NK-92 treated with Interleukin-12 subunit alpha and Interleukin-12 subunit beta, amount 100 ng/mL, for 24 hours (cell line): Measurements from ENCODE around the gene ALAS1.
"Not testable (repeated sequence)": the region's sequence is repeated elsewhere in the genome, so short reads cannot be mapped to it uniquely, and the experiment has no call there.

Source experiments
- DNase-seq: peaks from one replicate; lab custom pipeline; 2025; lab: John Stamatoyannopoulos, UW

The ALAS1 gene

DNA sequence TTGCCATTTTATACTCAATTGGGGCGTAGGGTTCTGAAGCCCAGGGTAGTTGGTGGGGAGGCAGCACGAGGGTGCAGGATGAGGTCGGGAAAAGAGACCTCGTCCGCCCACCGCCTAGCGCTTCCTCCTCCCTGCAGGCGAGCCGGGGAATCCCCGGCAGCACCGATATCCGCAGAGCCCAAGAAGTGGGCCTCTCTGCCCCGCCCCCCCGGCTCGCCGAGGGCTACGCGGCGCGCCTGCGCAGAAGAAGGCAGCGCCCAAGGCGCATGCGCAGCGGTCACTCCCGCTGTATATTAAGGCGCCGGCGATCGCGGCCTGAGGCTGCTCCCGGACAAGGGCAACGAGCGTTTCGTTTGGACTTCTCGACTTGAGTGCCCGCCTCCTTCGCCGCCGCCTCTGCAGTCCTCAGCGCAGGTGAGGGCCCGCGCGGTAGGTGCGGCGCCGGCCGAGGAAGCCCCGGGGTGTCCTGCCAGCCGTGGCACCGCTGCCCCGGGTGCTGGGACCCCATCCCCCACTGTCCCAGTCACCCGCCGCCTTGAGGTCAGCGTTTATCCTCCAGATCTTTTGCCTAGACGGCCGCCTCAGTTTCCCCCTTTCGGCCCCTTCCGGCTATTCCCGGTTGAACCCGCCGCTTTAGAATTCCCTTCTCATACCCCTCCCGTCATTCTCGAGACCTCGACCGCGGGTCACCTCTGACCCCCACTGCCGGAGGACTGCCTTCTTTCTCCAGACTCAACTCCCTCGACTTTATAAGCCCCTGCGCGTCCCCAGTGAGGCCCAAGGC, at the start of gene ALAS1:
ALAS1 (plus strand) TSS at position 319 of the 784 bp plus-strand sequence. CDS start 1,082 bp downstream, outside the sequence.
- DNase-seq = peak; percentile 83

GRCh38 chr3:52149021-52149420, 48.9 kb upstream of the ALAS1 start:
- no peak for DNase-seq

DNA sequence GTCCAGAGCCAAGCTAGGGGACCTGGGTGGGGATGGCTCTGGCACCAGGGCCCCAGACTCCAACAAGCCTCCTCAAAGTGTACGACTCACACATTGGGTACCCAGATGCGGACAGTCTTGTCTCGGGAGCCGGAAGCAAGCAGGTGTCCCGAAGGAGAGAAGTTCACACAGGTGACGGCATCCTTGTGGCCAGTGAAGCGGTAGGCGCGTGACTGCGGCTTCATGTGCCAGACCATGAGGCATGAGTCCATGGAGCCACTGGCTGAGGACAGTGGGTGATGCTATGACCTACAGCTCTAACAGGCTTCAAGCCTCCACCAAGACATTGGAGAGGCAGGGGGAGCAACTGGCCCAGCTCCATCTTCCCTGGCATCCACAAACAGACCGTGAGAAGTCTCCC, 48.2 kb upstream of the ALAS1 start:
- no peak for DNase-seq

- no peak for DNase-seq
Observed at GRCh38 chr3:52150357-52150756, 47.6 kb upstream of the ALAS1 start.

DNA sequence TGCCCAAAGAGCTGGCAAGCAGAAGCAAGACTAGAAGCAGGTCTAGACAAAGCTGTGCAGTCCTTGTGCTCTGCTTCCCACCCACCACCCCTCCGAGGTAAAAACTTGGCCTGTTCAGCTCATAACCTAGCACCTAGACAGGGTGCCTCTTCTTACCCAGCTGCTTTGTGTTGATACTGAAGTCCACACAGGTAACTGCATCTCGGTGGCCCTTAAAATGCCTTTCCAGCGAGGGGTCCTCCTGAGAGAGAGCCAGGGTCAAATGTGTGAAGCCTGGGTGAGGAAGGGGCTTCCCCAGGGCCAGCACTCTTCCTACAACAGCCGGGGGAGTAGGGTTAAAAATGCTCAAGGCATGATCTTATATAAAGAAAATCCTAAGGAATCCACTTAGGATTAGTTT, 47.1 kb upstream of the ALAS1 start:
- no peak for DNase-seq

GRCh38 chr3:52151991-52152390, 46.0 kb upstream of the ALAS1 start:
- DNase-seq = not testable (repeated sequence)

DNA sequence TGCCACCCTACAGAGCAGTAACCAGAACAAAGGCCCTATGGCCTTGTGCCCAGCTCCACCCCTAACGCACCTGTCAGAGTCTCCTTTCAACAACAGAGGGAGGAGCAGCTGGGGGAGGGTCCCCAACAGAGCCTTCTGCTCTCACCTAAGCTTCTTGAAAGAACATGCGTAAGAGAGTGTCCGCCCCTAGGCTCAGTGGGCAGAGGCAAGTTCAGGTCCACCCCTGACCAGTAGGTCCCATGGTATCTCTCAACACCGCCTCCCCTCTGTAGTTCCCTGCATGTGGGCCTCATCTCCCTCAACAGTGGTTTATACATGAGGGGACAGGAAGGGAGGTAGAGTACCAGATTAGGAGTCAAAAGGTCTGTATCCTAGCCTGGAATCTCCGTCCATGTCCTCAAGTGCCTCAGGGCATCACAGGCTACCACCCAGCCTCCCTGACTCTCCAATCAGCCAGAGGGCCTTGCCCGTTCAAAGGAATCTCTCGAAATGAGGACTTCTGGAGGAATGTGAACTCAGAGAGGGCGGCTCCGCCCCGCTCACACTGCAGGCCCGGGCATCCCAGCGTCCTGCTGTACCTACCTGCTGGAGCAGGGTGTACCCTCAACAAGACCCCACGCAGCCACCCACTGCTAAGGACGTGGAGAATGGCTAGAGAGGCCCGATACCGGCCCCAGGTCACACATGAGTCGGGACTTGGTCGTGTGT, 44.4 kb upstream of the ALAS1 start:
- DNase-seq = no peak

DNA sequence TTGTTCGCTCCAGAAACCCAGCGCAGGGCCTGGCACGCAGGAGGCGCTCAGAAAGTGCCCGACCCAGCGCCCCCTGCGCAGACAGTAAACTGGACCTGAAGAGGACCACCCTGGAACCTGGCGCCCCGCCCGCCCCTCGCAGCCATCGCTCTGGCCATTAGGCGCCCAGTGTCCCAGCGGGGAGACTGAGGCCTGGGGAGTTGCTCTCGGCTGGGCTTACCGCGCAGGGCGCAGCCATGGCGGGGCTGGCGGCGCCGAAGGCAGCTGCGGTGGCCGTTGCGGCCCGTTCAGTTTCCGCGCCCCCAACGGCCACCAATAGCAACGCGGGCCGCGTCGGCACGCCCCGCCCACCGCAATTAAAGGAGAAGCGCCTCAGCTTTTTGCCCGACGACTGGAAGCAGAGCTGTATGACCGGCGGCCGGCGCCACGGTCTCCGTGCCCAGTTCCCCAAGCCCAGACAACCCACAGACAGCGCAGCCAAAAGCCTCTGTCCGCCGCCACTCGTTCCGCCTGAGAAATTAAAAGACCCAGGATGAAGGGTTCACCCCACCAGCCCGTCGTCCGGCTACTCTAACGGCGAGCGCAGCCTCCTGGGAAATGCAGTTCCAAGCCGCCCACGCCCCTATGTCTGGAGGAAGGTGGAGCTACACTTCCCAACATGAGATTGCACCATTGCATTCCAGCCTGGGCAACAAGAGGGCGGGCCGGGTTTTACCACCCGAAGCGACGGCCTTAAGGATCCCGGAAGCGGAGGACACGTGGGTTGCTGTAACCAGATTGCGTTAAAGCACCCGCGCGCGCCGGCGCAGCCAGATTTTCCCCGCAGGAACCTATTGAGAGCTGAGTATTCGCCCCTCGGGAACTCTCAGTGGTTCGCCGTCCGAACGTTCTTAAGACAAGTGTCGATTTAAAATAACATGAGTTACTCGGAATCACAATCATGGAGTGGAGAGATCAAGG, 43.5 kb upstream of the ALAS1 start, which contains the start of gene POC1A:
POC1A (minus strand) TSS at position 289 of the 960 bp plus-strand sequence; CDS start at position 238, 51 bp downstream.
- DNase-seq = peak; percentile 63

GRCh38 chr3:52155912-52156311, 42.0 kb upstream of the ALAS1 start:
- no peak for DNase-seq

GRCh38 chr3:52159503-52159902, 38.5 kb upstream of the ALAS1 start:
- DNase-seq = no peak

DNA sequence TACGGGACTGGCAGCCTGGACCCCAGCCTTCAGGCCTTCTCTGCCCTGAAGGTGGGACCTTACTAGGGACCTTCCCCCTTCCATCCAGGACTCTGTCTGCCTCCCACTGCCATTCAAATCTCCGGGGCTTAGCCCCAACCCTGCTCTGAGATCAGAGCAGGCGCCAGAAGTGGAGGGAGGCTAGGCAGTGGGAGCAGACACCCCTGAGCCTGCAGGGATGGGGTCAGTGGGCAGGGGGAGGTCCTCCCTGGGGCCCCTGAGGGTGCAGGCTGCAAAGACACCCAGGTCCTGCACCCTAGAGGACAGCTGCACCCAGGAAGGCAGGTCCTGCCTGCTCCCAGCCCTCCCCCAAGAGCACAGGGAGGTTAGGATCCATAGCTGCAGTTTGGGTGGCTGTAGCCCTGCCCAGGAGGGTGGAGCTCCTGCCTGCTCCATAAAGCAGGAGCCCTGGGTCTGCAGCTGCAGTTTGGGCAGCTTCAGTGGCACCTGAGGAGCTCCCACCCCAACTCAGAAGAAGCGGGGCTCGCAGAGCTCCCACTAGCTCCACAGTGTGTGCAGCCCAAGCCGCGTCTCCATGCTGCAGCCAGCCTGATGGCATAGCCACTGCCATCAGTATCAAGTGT, 35.6 kb upstream of the ALAS1 start:
- no peak for DNase-seq

DNA sequence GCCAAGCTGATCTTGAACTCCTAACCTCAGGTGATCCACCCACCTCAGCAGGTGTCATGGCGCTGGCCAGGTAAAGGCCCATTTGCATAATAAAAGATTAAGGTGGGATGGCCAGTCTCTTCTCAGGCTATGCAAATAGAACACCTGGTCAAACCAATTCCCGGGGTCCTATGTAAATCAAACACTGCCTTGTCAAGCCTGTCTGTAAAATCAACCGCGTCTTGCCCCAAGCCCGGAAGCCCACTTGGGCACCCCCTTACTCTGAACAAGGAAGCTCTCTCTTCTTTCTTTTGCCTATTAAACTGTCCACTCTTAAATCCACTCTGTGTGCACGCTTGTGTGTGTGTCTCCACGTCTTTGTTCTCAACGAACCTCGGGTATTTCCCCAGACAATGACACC, 30.7 kb upstream of the ALAS1 start:
- DNase-seq = no peak

- not testable (repeated sequence) for DNase-seq
Observed at GRCh38 chr3:52170217-52170616, 27.7 kb upstream of the ALAS1 start.

- no peak for DNase-seq
Observed at GRCh38 chr3:52171514-52172261, 26.3 kb upstream of the ALAS1 start.

GRCh38 chr3:52172262-52172757, 25.6 kb upstream of the ALAS1 start:
- DNase-seq = no peak

- DNase-seq = no peak
Observed at GRCh38 chr3:52173101-52173500, 24.9 kb upstream of the ALAS1 start.

DNA sequence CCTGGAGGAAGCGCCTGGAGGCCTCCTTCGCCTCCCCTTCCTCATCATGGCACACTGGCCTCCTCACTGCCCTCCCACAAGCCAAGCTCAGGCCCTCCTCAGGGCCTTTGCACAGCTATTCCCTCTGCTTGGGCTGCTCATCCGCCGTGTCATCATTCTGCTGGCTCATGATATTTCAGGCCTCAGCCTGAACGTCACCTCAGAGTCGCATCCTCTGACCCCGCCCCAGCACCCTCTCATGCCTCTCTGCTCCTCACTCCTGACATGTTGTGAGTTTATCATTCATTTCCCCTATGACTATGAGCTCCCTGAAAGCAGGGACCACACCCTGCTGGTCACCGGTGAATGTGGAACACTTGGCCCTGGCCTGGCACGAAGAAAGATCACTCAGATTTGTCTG, 23.1 kb upstream of the ALAS1 start:
- DNase-seq = no peak

GRCh38 chr3:52175416-52176179, 22.4 kb upstream of the ALAS1 start:
- DNase-seq = no peak

- DNase-seq = no peak
Observed at GRCh38 chr3:52176180-52176752, 21.7 kb upstream of the ALAS1 start.
